Calu3 (cell line): ENCODE data around the gene ZNF142. TPM values are rescaled to one million over a fixed set of nuclear protein-coding genes. Genes with fewer than 3 reads are reported as not detected.
A peak's percentile ranks its signal among the peaks of the same experiment; 100 is the strongest.

Experiments used
- BruUV-seq: library from RNA; stranded (reverse); fragments of 400-500 nt; replicated peaks from 2 replicates; lab custom pipeline; 2021; lab: Mats Ljungman, UMichigan
- CTCF ChIA-PET: fragments of 300-600 bp; sonication (Branson Sonifier 250); formaldehyde crosslinking; loops from one replicate; lab custom pipeline; 2022; ENCODE audit warnings: antibody characterized with exemption; lab: Charles Lee
- DNase-seq: peaks from one replicate; pipeline ENCODE4 v3.0.0; 2022
- H3K27ac Mint-ChIP-seq: one replicate; pipeline ENCODE4 v1.8.0; 2022; ENCODE audit warnings: mixed read lengths; ENCODE audit not compliant: unreplicated experiment
- H3K27me3 Mint-ChIP-seq: one replicate; pipeline ENCODE4 v1.8.0; 2022; ENCODE audit warnings: mixed read lengths; ENCODE audit not compliant: unreplicated experiment
- H3K36me3 Mint-ChIP-seq: one replicate; pipeline ENCODE4 v1.8.0; 2022; ENCODE audit warnings: mild to moderate bottlenecking, moderate library complexity, mixed read lengths; ENCODE audit not compliant: insufficient read depth, unreplicated experiment
- H3K4me1 Mint-ChIP-seq: one replicate; pipeline ENCODE4 v1.8.0; 2022; ENCODE audit warnings: mild to moderate bottlenecking, low read depth, mixed read lengths; ENCODE audit not compliant: unreplicated experiment
- H3K4me3 Mint-ChIP-seq: one replicate; pipeline ENCODE4 v1.8.0; 2022; ENCODE audit warnings: mild to moderate bottlenecking, low read depth, moderate library complexity, mixed read lengths; ENCODE audit not compliant: unreplicated experiment
- H3K9me3 Mint-ChIP-seq: one replicate; pipeline ENCODE4 v1.8.0; 2022; ENCODE audit warnings: low read depth, mixed read lengths; ENCODE audit not compliant: unreplicated experiment
- intact Hi-C: fragments of 100-400 bp; cut with micrococcal nuclease; formaldehyde crosslinking; loops from one replicate; pipeline ENCODE4 v1.10.0; 2022; ENCODE audit not compliant: unreplicated experiment
- total RNA-seq: library from RNA; stranded (reverse); gene quantifications from 2 replicates; pipeline ENCODE4 v1.2.3, GENCODE V29; 2022
- TF ChIP-seq, protein P1 (sequence below): fragments of 200-600 bp; IDR thresholded peaks from one replicate; pipeline ENCODE4 v1.8.0; 2022; ENCODE audit warnings: antibody characterized with exemption; ENCODE audit not compliant: unreplicated experiment

ZNF142 gene
- total RNA-seq, 1 experiment from 2014 or later = 43.3 TPM

- intact Hi-C loops = loop anchor here (2.0 to 10.0 kb wide), 2 partner anchors 63 to 241 kb away; no protein-coding TSS in a partner anchor
- no TSS peak for BruUV-seq
- no peak overlapping the region for H3K4me3 Mint-ChIP-seq
- TF ChIP-seq, protein P1, sequence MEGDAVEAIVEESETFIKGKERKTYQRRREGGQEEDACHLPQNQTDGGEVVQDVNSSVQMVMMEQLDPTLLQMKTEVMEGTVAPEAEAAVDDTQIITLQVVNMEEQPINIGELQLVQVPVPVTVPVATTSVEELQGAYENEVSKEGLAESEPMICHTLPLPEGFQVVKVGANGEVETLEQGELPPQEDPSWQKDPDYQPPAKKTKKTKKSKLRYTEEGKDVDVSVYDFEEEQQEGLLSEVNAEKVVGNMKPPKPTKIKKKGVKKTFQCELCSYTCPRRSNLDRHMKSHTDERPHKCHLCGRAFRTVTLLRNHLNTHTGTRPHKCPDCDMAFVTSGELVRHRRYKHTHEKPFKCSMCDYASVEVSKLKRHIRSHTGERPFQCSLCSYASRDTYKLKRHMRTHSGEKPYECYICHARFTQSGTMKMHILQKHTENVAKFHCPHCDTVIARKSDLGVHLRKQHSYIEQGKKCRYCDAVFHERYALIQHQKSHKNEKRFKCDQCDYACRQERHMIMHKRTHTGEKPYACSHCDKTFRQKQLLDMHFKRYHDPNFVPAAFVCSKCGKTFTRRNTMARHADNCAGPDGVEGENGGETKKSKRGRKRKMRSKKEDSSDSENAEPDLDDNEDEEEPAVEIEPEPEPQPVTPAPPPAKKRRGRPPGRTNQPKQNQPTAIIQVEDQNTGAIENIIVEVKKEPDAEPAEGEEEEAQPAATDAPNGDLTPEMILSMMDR = peak; percentile 69
- no peaks in the 10 kb centered on the region for H3K27me3 Mint-ChIP-seq
- no peaks in the 10 kb centered on the region for H3K9me3 Mint-ChIP-seq
- DNase-seq = peak; percentile 57
- peaks cover 56% of the 10 kb centered on the region for H3K36me3 Mint-ChIP-seq
- H3K27ac Mint-ChIP-seq = no peak overlapping the region
- H3K4me1 Mint-ChIP-seq = no peaks in the 10 kb centered on the region
- CTCF ChIA-PET = interaction anchor here (1.8 kb wide), 1 partner anchor 11 kb away, joined by 5 read pairs; the partner anchor contains the start of genes BCS1L and ZNF142
These were observed 11.2 kb downstream of the ZNF142 start for GRCh38 chr2:218648088-218648786.

- no peak for DNase-seq
- no peak overlapping the region for H3K4me3 Mint-ChIP-seq
- intact Hi-C loops = loop anchor here (10.0 kb wide), 1 partner anchor 60 kb away; no protein-coding TSS in a partner anchor
- no peaks in the 10 kb centered on the region for H3K27me3 Mint-ChIP-seq
- peak overlapping the region; percentile 66 for H3K27ac Mint-ChIP-seq
- CTCF ChIA-PET = no interaction called here
- no TSS peak for BruUV-seq
- TF ChIP-seq, protein P1 = no peak
- H3K9me3 Mint-ChIP-seq = no peaks in the 10 kb centered on the region
- no peaks in the 10 kb centered on the region for H3K4me1 Mint-ChIP-seq
- peaks cover 62% of the 10 kb centered on the region for H3K36me3 Mint-ChIP-seq
These were observed 14.3 kb downstream of the ZNF142 start for GRCh38 chr2:218645126-218645525.

GRCh38 chr2:218644721-218645120 is 14.7 kb downstream of the ZNF142 start:
- Mint-ChIP-seq H3K27me3 (no peaks in the 10 kb centered on the region), H3K4me1 (no peaks in the 10 kb centered on the region), H3K9me3 (no peaks in the 10 kb centered on the region), H3K4me3 (no peak overlapping the region), H3K36me3 (peaks cover 63% of the 10 kb centered on the region), H3K27ac (no peak overlapping the region)
- TF ChIP-seq, protein P1 = no peak
- intact Hi-C loops = loop anchor here (10.0 kb wide), 1 partner anchor 60 kb away; no protein-coding TSS in a partner anchor
- BruUV-seq = no TSS peak
- DNase-seq = no peak
- CTCF ChIA-PET = no interaction called here

DNA sequence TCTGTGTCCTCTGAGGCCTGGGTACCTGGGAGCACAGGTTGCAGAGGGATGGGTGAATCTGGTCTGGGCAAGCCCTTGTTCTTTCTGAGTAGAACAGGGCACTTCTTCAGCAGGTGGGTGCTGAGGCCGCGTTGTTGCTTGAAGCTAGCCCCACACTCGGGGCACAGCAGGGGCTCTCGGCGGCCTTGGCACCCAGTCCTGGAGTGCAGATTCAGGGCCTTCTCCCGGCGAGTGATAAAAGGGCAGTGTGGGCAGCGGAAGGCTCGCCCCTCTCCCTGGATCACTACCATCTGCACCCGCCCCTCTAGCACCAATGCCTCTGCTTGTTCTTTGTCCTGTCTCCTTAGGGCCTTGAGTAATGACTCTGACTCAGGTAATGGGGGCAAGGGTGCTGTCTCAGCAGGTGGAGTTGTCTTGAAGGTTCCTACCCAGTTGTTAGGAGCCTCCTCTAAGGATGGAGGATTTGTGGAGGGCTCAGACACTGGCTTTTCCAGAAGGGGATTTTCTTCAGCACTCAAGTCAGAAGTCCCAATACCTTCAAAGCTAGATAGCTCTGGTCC is 15.6 kb downstream of the ZNF142 start:
- TF ChIP-seq, protein P1 = no peak
- no TSS peak for BruUV-seq
- Mint-ChIP-seq H3K27me3 (no peaks in the 10 kb centered on the region), H3K4me1 (no peaks in the 10 kb centered on the region), H3K4me3 (no peak overlapping the region), H3K36me3 (peaks cover 61% of the 10 kb centered on the region), H3K27ac (no peak overlapping the region), H3K9me3 (no peaks in the 10 kb centered on the region)
- intact Hi-C loops = loop anchor here (10.0 kb wide), 1 partner anchor 59 kb away; no protein-coding TSS in a partner anchor
- CTCF ChIA-PET = no interaction called here
- no peak for DNase-seq
